CD4-positive, alpha-beta T cell (primary cell): Measurements from ENCODE around the gene OR52K2. TPM values are rescaled to one million over a fixed set of nuclear protein-coding genes. Genes with fewer than 3 reads are reported as not detected.
A peak's percentile ranks its signal among the peaks of the same experiment; 100 is the strongest.

Experiments used
- ATAC-seq: fragments of 200-7000 bp; cut with Tn5 transposase; one replicate; pipeline ENCODE4 v1.10.0; 2022; ENCODE audit warnings: mild to moderate bottlenecking; ENCODE audit not compliant: poor library complexity
- CTCF ChIA-PET: fragments of 350-600 bp; sonication (Branson Sonifier 250); formaldehyde crosslinking; loops from one replicate; lab custom pipeline; 2021; ENCODE audit warnings: antibody characterized with exemption, inconsistent platforms; lab: Charles Lee
- POLR2A ChIA-PET: fragments of 350-600 bp; sonication (Branson Sonifier 250); formaldehyde crosslinking; loops from one replicate; lab custom pipeline; 2021; ENCODE audit warnings: antibody characterized with exemption, inconsistent platforms; lab: Charles Lee
- DNase-seq, 14 experiments: peaks; one replicate each; pipeline ENCODE4 v3.0.0-alpha.2; 2013 to 2020; ENCODE audit warnings: mixed read lengths in 2 of 14
- H3K27ac ChIP-seq, 2 donors: one replicate each; pipeline versions ENCODE4 v1.5.1 to v1.7.0; 2013; ENCODE audit warnings: low read length in 2 of 2, low read depth in 1 of 2, mild to moderate bottlenecking in 1 of 2
- H3K27me3 ChIP-seq, 2 experiments: 1 replicate in 1 of 2; 2 replicates in 1 of 2; pipeline versions ENCODE4 v1.6.1 to v1.7.0; 2013; ENCODE audit warnings: low read length in 2 of 2, control low read depth in 1 of 2, mild to moderate bottlenecking in 1 of 2, moderate library complexity in 1 of 2; ENCODE audit not compliant: insufficient read depth in 2 of 2, control insufficient read depth in 1 of 2
- H3K36me3 ChIP-seq: one replicate; pipeline ENCODE4 v1.6.1; 2013; ENCODE audit warnings: low read length, control low read depth; ENCODE audit not compliant: insufficient read depth
- H3K4me1 ChIP-seq: one replicate; pipeline ENCODE4 v1.6.1; 2013; ENCODE audit warnings: low read length, control low read depth; ENCODE audit not compliant: insufficient read depth
- H3K4me3 ChIP-seq: one replicate; pipeline ENCODE4 v1.5.1; 2013; ENCODE audit warnings: mild to moderate bottlenecking, low read length, moderate library complexity
- H3K9me3 ChIP-seq, 2 experiments: 1 replicate in 1 of 2; 2 replicates in 1 of 2; pipeline versions ENCODE4 v1.6.1 to v1.7.0; 2013; ENCODE audit warnings: low read length in 2 of 2, mild to moderate bottlenecking in 2 of 2, control low read depth in 1 of 2, moderate library complexity in 1 of 2; ENCODE audit not compliant: control insufficient read depth in 1 of 2, insufficient read depth in 1 of 2
- H3K27ac Mint-ChIP-seq: one replicate; pipeline ENCODE4 v1.8.0; 2020; ENCODE audit warnings: mixed read lengths
- H3K27me3 Mint-ChIP-seq: one replicate; pipeline ENCODE4 v1.8.0; 2021; ENCODE audit warnings: mixed read lengths
- H3K36me3 Mint-ChIP-seq: one replicate; pipeline ENCODE4 v1.8.0; 2021; ENCODE audit warnings: low read depth, mixed read lengths
- H3K4me1 Mint-ChIP-seq: one replicate; pipeline ENCODE4 v1.8.0; 2021; ENCODE audit warnings: low read depth, mixed read lengths
- H3K4me3 Mint-ChIP-seq: one replicate; pipeline ENCODE4 v1.8.0; 2020; ENCODE audit warnings: mild to moderate bottlenecking, mixed read lengths
- H3K9me3 Mint-ChIP-seq: one replicate; pipeline ENCODE4 v1.8.0; 2020; ENCODE audit warnings: mixed read lengths
- CTCF ChIP-seq: fragments of 200-600 bp; IDR thresholded peaks from one replicate; pipeline ENCODE4 v1.8.0; 2022; ENCODE audit warnings: antibody characterized with exemption, mild to moderate bottlenecking
- intact Hi-C, 2 experiments: fragments of 100-400 bp; cut with DNase I in 1 of 2; cut with micrococcal nuclease in 1 of 2; formaldehyde crosslinking; loops; one replicate each; pipeline versions ENCODE4 v1.15.1 to v1.9.0; 2023 to 2025; cut with DNase I, micrococcal nuclease
- total RNA-seq, 174 experiments: library from RNA in 2 of 174; stranded (reverse) in 2 of 174; gene quantifications; one replicate each; pipeline ENCODE4 v1.2.3 and lab custom pipeline; 2021 to 2026

The OR52K2 gene
- total RNA-seq, 2 experiments from 2014 or later, result not detected

GRCh38 chr11:4491878-4492606 lies 42.9 kb downstream of the OR52K2 start:
- DNase-seq, result no peak
- Mint-ChIP-seq H3K4me1 (no peaks in the 10 kb centered on the region), H3K36me3 (no peaks in the 10 kb centered on the region), H3K9me3 (no peaks in the 10 kb centered on the region), H3K4me3 (no peak overlapping the region), H3K27me3 (peaks cover 43% of the 10 kb centered on the region), H3K27ac (no peak overlapping the region)
- Histone ChIP-seq H3K27me3 (peaks cover 0 to 3% of the 10 kb centered on the region in 2 experiments), H3K4me1 (no peaks in the 10 kb centered on the region), H3K36me3 (no peaks in the 10 kb centered on the region), H3K27ac (no peak overlapping the region), H3K9me3 (no peaks in the 10 kb centered on the region), H3K4me3 (no peak overlapping the region)
- CTCF ChIA-PET, result interaction anchor here (4.6 kb wide), 1 partner anchor 305 kb away, joined by 36 read pairs; no protein-coding TSS in a partner anchor
- intact Hi-C loops, result no loop called here
- POLR2A ChIA-PET, result no interaction called here
- no peak for TF ChIP-seq CTCF
- no peak for ATAC-seq

DNA sequence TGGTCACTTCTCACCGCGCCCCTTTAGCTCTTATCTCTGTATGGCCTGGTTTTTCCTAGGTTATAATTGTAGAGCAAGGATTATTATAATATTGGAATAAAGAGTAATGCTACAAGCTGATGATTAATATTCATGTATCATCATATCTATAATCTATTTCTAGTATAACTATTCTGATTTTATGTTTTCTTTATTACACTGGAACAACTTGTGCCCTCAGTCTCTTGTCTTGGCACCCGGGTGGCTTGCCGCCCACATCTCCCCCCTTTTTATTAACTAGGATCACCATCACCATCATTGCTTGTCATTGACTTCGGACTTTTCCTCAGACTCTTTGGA lies 44.4 kb downstream of the OR52K2 start:
- intact Hi-C loops, result loop anchor here (1.0 kb wide), 1 partner anchor 306 kb away; no protein-coding TSS in a partner anchor
- CTCF ChIA-PET, result interaction anchor here (0.9 to 4.6 kb wide), 2 partner anchors 10 to 306 kb away, joined by 4 to 36 read pairs; no protein-coding TSS in a partner anchor
- Mint-ChIP-seq H3K27ac (no peak overlapping the region), H3K27me3 (peaks cover 42% of the 10 kb centered on the region), H3K9me3 (no peaks in the 10 kb centered on the region), H3K4me1 (no peaks in the 10 kb centered on the region), H3K36me3 (no peaks in the 10 kb centered on the region), H3K4me3 (no peak overlapping the region)
- TF ChIP-seq CTCF, result peak; percentile 36
- no peaks in the 10 kb centered on the region for H3K4me1 ChIP-seq
- H3K9me3 ChIP-seq, result no peaks in the 10 kb centered on the region
- ATAC-seq (no peak), DNase-seq (no peak)
- POLR2A ChIA-PET, result interaction anchor here (0.7 kb wide), 1 partner anchor 100 kb away, joined by 5 read pairs; the partner anchor contains the start of gene TRIM21
- H3K4me3 ChIP-seq, result no peak overlapping the region
- H3K27ac ChIP-seq, result no peak overlapping the region
- peaks cover 0 to 3% of the 10 kb centered on the region in 2 experiments for H3K27me3 ChIP-seq
- no peaks in the 10 kb centered on the region for H3K36me3 ChIP-seq

- Histone ChIP-seq H3K9me3 (no peaks in the 10 kb centered on the region), H3K4me3 (no peak overlapping the region), H3K4me1 (no peaks in the 10 kb centered on the region), H3K27me3 (peaks cover 0 to 3% of the 10 kb centered on the region in 2 experiments), H3K27ac (no peak overlapping the region), H3K36me3 (no peaks in the 10 kb centered on the region)
- ATAC-seq (no peak), DNase-seq (no peak)
- H3K36me3 Mint-ChIP-seq, result no peaks in the 10 kb centered on the region
- H3K4me3 Mint-ChIP-seq, result no peak overlapping the region
- no peak for TF ChIP-seq CTCF
- H3K9me3 Mint-ChIP-seq, result no peaks in the 10 kb centered on the region
- no peaks in the 10 kb centered on the region for H3K4me1 Mint-ChIP-seq
- H3K27ac Mint-ChIP-seq, result no peak overlapping the region
- ChIA-PET CTCF (interaction anchor here (1.4 to 4.6 kb wide), 2 partner anchors 308 kb away, joined by 4 to 36 read pairs; no protein-coding TSS in a partner anchor), POLR2A (no interaction called here)
- peaks cover 33% of the 10 kb centered on the region for H3K27me3 Mint-ChIP-seq
- intact Hi-C loops, result no loop called here
Observed at GRCh38 chr11:4495487-4495886, 46.4 kb downstream of the OR52K2 start.
